Skeletal muscle satellite cell (primary cell): ENCODE results near the gene TXNRD2.

Source experiments
- H3K27me3 ChIP-seq: 2 replicates; pipeline ENCODE4 v1.7.0; 2013; ENCODE audit warnings: low read length; ENCODE audit not compliant: control insufficient read depth, insufficient read depth
- H3K36me3 ChIP-seq: 2 replicates; pipeline ENCODE4 v1.7.0; 2013; ENCODE audit warnings: mild to moderate bottlenecking, control low read depth, low read length; ENCODE audit not compliant: insufficient read depth
- H3K4me1 ChIP-seq: 2 replicates; pipeline ENCODE4 v1.7.0; 2013; ENCODE audit warnings: low read length; ENCODE audit not compliant: control insufficient read depth, insufficient read depth
- H3K4me2 ChIP-seq: 2 replicates; pipeline ENCODE4 v1.7.0; 2013; ENCODE audit warnings: mild to moderate bottlenecking, low read length
- H3K4me3 ChIP-seq: 2 replicates; pipeline ENCODE4 v1.7.0; 2013; ENCODE audit warnings: low read length
- H3K9ac ChIP-seq: 2 replicates; pipeline ENCODE4 v1.7.0; 2013; ENCODE audit warnings: mild to moderate bottlenecking, low read depth, low read length, moderate library complexity
- H3K9me3 ChIP-seq: replicated peaks from 2 replicates; pipeline ENCODE4 v1.7.0; 2013; ENCODE audit warnings: mild to moderate bottlenecking, control low read depth, low read length

The TXNRD2 gene

DNA sequence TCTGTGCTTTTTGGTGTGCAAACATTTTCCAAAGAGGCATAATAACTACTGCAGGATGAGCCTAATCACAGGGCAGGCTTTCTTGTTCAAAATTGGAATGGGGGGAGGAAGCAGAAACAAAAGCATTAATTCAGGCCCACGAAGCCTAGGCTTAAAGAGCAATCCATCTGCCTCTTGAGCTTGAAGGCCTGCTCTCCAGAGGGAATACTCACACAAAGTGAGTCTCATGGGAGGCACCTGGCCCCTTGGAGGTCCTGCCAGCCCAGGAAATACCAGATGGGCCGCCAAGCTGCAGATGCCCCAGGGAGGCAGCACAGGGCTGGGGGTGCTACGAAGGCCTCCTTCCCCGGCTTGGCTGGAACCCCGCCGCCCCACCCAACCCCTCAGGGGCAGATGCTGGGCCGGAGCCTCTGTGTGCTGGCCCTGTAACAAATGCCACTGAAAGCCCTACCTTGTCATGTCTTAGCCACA lies 39.3 kb downstream of the TXNRD2 start:
- H3K27me3 ChIP-seq, result no peaks in the 10 kb centered on the region
- no peak overlapping the region for H3K4me2 ChIP-seq
- H3K4me1 ChIP-seq, result peaks cover 12% of the 10 kb centered on the region
- peak overlapping the region; percentile 25 for H3K9ac ChIP-seq
- H3K36me3 ChIP-seq, result peaks cover 2% of the 10 kb centered on the region
- H3K4me3 ChIP-seq, result no peak overlapping the region
- H3K9me3 ChIP-seq, result no peaks in the 10 kb centered on the region

- H3K9ac ChIP-seq, result no peak overlapping the region
- peaks cover 2% of the 10 kb centered on the region for H3K36me3 ChIP-seq
- H3K4me1 ChIP-seq, result peaks cover 15% of the 10 kb centered on the region
- H3K9me3 ChIP-seq, result no peaks in the 10 kb centered on the region
- H3K4me2 ChIP-seq, result no peak overlapping the region
- H3K27me3 ChIP-seq, result no peaks in the 10 kb centered on the region
- H3K4me3 ChIP-seq, result no peak overlapping the region
Observed at GRCh38 chr22:19901577-19902244, 39.9 kb downstream of the TXNRD2 start.

DNA sequence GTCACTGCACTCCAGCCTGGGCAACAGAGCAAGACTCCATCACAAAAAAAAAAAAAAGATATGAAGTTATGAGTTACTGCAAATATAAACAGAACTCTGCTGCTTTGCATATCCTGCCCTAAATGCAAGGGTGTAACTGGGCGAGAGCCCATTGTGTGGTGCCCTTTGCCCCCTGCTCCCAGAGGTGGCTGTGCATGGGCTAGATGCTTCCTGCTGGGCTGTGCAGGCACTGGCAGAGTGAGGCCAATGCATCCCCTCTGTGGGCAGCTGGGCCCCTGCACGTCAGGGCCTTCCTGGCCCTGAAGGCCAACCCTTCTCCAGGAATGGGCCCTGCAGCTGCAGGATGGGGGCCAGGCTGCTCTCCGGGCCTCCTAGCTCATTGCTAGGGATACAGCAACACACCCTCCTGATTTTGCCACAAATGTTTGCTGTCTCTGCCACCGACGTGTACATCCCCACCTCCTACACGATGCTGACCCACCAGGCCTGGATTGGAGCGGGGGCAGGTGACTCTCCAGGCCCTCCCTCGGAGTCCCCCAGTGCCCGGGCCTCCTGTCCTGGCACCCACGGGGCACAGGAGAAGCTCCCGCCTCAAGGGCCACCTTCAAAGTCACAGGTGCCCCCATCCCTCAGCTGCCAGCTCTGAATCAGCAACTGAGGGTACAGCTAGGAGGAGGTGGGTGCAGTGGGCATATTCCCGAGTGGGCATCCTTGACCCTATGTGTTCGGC lies 40.7 kb downstream of the TXNRD2 start:
- H3K4me1 ChIP-seq, result peaks cover 20% of the 10 kb centered on the region
- H3K27me3 ChIP-seq, result no peaks in the 10 kb centered on the region
- H3K36me3 ChIP-seq, result peaks cover 2% of the 10 kb centered on the region
- no peak overlapping the region for H3K4me2 ChIP-seq
- H3K9me3 ChIP-seq, result no peaks in the 10 kb centered on the region
- H3K4me3 ChIP-seq, result no peak overlapping the region
- no peak overlapping the region for H3K9ac ChIP-seq

DNA sequence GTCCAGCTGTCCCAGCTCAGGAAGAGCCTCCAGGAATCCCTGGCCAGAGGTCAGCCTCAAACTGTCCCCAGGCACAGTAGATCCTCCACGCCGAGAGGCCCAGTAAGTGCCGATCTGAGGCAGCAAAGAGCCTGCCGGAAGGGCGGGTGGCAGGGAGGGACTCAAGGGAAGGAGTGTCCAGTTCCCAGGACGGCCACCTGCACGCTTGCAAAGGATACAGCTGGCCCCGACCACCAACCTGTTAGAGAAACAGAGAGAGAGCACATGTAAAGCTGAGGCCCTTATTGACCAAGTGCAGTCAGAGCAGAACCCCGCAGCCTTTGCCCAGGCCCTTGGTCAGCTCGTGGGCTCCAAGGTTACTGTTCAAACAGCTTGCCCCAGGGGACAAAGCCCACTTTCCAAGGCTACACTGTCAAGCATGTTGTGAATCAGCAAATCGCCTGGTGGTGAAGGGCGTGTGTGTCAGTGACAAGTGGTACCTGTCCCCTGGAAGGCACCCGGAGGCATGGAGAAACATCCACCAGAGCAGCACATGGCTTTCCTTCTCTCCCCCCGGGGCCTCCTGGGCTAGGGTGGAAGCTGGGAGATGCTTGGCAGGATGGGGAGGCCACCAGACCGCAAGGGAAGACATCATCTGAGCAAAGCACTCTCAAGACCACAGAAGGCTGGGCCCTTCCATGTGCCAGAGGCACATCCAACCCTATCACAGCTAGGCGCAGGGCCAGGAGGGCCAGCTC lies 42.6 kb downstream of the TXNRD2 start:
- H3K9ac ChIP-seq, result no peak overlapping the region
- no peak overlapping the region for H3K4me3 ChIP-seq
- H3K4me2 ChIP-seq, result no peak overlapping the region
- H3K27me3 ChIP-seq, result no peaks in the 10 kb centered on the region
- no peaks in the 10 kb centered on the region for H3K9me3 ChIP-seq
- peaks cover 20% of the 10 kb centered on the region for H3K4me1 ChIP-seq
- H3K36me3 ChIP-seq, result peaks cover 6% of the 10 kb centered on the region

GRCh38 chr22:19898145-19898544 lies 43.5 kb downstream of the TXNRD2 start:
- Histone ChIP-seq H3K4me3 (no peak overlapping the region), H3K36me3 (peaks cover 14% of the 10 kb centered on the region), H3K27me3 (no peaks in the 10 kb centered on the region), H3K4me2 (no peak overlapping the region), H3K9ac (no peak overlapping the region), H3K4me1 (peaks cover 18% of the 10 kb centered on the region), H3K9me3 (no peaks in the 10 kb centered on the region)

- Histone ChIP-seq H3K9ac (no peak overlapping the region), H3K4me3 (no peak overlapping the region), H3K4me1 (peaks cover 18% of the 10 kb centered on the region), H3K9me3 (no peaks in the 10 kb centered on the region), H3K27me3 (no peaks in the 10 kb centered on the region), H3K36me3 (peaks cover 18% of the 10 kb centered on the region), H3K4me2 (no peak overlapping the region)
Observed at GRCh38 chr22:19897726-19898125, 43.9 kb downstream of the TXNRD2 start.

- Histone ChIP-seq H3K4me3 (no peak overlapping the region), H3K9me3 (no peaks in the 10 kb centered on the region), H3K36me3 (peaks cover 19% of the 10 kb centered on the region), H3K4me2 (no peak overlapping the region), H3K9ac (no peak overlapping the region), H3K4me1 (peaks cover 22% of the 10 kb centered on the region), H3K27me3 (no peaks in the 10 kb centered on the region)
Observed at GRCh38 chr22:19896665-19897355, 44.8 kb downstream of the TXNRD2 start.

- H3K4me1 ChIP-seq, result peaks cover 37% of the 10 kb centered on the region
- peaks cover 19% of the 10 kb centered on the region for H3K36me3 ChIP-seq
- H3K9me3 ChIP-seq, result no peaks in the 10 kb centered on the region
- no peaks in the 10 kb centered on the region for H3K27me3 ChIP-seq
- no peak overlapping the region for H3K9ac ChIP-seq
- no peak overlapping the region for H3K4me2 ChIP-seq
- H3K4me3 ChIP-seq, result no peak overlapping the region
Observed at GRCh38 chr22:19895160-19895849, 46.3 kb downstream of the TXNRD2 start.

GRCh38 chr22:19893363-19893762 lies 48.3 kb downstream of the TXNRD2 start:
- H3K36me3 ChIP-seq, result peaks cover 16% of the 10 kb centered on the region
- H3K4me2 ChIP-seq, result no peak overlapping the region
- no peak overlapping the region for H3K4me3 ChIP-seq
- no peaks in the 10 kb centered on the region for H3K27me3 ChIP-seq
- H3K9ac ChIP-seq, result peak overlapping the region; percentile 23
- H3K9me3 ChIP-seq, result no peaks in the 10 kb centered on the region
- peaks cover 40% of the 10 kb centered on the region for H3K4me1 ChIP-seq

GRCh38 chr22:19892925-19893324 lies 48.7 kb downstream of the TXNRD2 start:
- no peaks in the 10 kb centered on the region for H3K27me3 ChIP-seq
- H3K4me2 ChIP-seq, result peak overlapping the region; percentile 32
- peaks cover 16% of the 10 kb centered on the region for H3K36me3 ChIP-seq
- no peaks in the 10 kb centered on the region for H3K9me3 ChIP-seq
- H3K4me1 ChIP-seq, result peaks cover 40% of the 10 kb centered on the region
- peak overlapping the region; percentile 23 for H3K9ac ChIP-seq
- no peak overlapping the region for H3K4me3 ChIP-seq
